Subcutaneous adipose tissue (tissue), 4 donors: ENCODE data around the gene APOM. TPM values are rescaled to one million over a fixed set of nuclear protein-coding genes. Genes with fewer than 3 reads are reported as not detected.

Source experiments
- total RNA-seq, 4 donors: library from RNA; depleted of rRNA; stranded (reverse); fragments of >200 nt; gene quantifications; one replicate each; pipeline ENCODE4 v1.1.0, GENCODE V29; 2016
- TF ChIP-seq, protein P1 (sequence below): fragments of 450-650 bp; IDR thresholded peaks from one replicate; pipeline ENCODE4 v1.5.1; 2016; ENCODE audit warnings: low read depth, mild to moderate bottlenecking, control low read depth, antibody characterized with exemption, moderate library complexity

APOM gene
- total RNA-seq, 4 donors from 2014 or later, result 1.5 to 4.4 (median 3.1) TPM

GRCh38 chr6:31677955-31678354 is 22.3 kb downstream of the APOM start:
- TF ChIP-seq, protein P1, sequence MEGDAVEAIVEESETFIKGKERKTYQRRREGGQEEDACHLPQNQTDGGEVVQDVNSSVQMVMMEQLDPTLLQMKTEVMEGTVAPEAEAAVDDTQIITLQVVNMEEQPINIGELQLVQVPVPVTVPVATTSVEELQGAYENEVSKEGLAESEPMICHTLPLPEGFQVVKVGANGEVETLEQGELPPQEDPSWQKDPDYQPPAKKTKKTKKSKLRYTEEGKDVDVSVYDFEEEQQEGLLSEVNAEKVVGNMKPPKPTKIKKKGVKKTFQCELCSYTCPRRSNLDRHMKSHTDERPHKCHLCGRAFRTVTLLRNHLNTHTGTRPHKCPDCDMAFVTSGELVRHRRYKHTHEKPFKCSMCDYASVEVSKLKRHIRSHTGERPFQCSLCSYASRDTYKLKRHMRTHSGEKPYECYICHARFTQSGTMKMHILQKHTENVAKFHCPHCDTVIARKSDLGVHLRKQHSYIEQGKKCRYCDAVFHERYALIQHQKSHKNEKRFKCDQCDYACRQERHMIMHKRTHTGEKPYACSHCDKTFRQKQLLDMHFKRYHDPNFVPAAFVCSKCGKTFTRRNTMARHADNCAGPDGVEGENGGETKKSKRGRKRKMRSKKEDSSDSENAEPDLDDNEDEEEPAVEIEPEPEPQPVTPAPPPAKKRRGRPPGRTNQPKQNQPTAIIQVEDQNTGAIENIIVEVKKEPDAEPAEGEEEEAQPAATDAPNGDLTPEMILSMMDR, result no peak

GRCh38 chr6:31680226-31681134 is 24.8 kb downstream of the APOM start, which contains the start of gene LY6G5C:
LY6G5C (minus strand) TSS chr6:31681067; CDS start chr6:31680373, 694 bp downstream.
- TF ChIP-seq, protein P1, result no peak

DNA sequence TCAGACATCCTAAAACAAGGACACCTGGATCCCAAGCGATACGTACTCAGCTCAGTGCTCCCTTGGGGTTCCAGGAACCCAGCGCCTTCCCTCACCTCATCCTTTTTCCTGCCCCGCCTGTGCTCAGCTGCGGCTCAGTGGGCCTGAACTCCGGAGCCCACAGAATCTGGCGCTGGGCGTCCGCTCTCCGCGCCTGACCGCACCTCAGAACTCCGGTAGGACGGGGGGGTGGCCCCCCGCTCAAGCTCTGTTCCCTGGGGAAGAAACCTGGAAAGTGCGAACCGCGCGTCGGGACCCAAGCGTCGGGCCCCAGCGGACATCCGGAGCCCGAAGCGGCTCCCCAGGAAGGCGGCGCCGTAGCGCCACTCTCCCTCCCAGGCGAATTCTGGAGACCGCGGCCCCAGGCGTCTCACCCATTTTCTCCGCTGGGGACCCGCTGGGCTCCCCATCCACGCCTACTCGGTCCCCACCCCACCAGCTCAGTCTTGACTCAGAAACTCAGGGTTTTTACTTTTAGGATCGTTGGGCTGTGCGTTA is 25.5 kb downstream of the APOM start:
- TF ChIP-seq, protein P1, result no peak

DNA sequence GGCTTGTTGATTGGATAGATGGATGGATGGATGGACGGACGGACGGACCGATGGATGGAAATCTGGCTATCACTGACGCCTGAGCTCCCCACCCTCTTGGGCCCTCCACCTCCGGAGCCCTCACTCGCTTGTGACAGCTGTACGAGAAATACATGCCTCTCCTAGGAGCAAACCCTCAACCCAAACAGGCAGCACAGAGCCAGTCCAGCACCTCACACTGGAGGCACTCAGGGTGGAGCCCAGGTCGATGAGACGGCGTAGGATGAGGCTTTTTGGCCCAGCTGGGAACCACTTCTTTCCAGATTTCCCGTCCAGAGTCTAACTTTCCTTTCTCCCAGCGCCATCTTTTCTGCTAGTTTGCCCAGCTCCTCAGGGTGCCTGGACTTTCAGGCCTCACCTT is 27.9 kb downstream of the APOM start:
- TF ChIP-seq, protein P1, result no peak

- TF ChIP-seq, protein P1, result no peak
These were observed 30.8 kb downstream of the APOM start for GRCh38 chr6:31686483-31686882.

GRCh38 chr6:31687321-31687720 is 31.6 kb downstream of the APOM start:
- TF ChIP-seq, protein P1, result no peak
